Testis (tissue), 3 donors: ENCODE measurements around the gene LRMDA. TPM values are rescaled to one million over a fixed set of nuclear protein-coding genes. Genes with fewer than 3 reads are reported as not detected.

Experiments
- DNase-seq: peaks from one replicate; pipeline ENCODE4 v3.0.0-alpha.2; 2019
- H3K27ac ChIP-seq, 2 donors: fragments of 200-600 bp; sonication (generic); one replicate each; pipeline ENCODE4 v1.5.1; 2019
- H3K27me3 ChIP-seq: fragments of 200-600 bp; sonication (generic); one replicate; pipeline ENCODE4 v1.5.1; 2019
- H3K36me3 ChIP-seq: fragments of 200-600 bp; sonication (generic); one replicate; pipeline ENCODE4 v1.5.1; 2017; ENCODE audit warnings: low read depth; ENCODE audit errors: missing control alignments
- H3K4me1 ChIP-seq: fragments of 200-600 bp; sonication (generic); one replicate; pipeline ENCODE4 v1.5.1; 2019
- H3K4me3 ChIP-seq, 2 donors: fragments of 200-600 bp; sonication (generic); one replicate each; pipeline ENCODE4 v1.5.1; 2017 to 2019
- H3K9me3 ChIP-seq: fragments of 200-600 bp; sonication (generic); one replicate; pipeline ENCODE4 v1.5.1; 2017
- POLR2A ChIP-seq: fragments of 450-650 bp; IDR thresholded peaks from one replicate; pipeline ENCODE4 v1.6.1; 2017; ENCODE audit warnings: antibody characterized with exemption, mild to moderate bottlenecking, moderate library complexity
- WGBS, 2 donors: methylation state at CpG; one replicate each; pipeline ENCODE4 v1.1.5; 2018; 5-methylcytosine and 5-hydroxymethylcytosine counted together
- intact Hi-C: fragments of 100-400 bp; cut with DNase I; formaldehyde crosslinking; loops from one replicate; pipeline ENCODE4 v1.15.1; 2023; ENCODE audit warnings: low total_unique reads
- polyA plus RNA-seq: library from polyadenylated mRNA; stranded (reverse); fragments of 350-450 nt; fragmentation: Illumina TruSeq; extraction: RNeasy Lipid Tissue Mini Kit (QIAGEN cat#74804); gene quantifications from one replicate; pipeline ENCODE4 v1.2.3, GENCODE V29; 2014; ENCODE audit warnings: low read depth, low replicate concordance; ENCODE audit not compliant: insufficient read depth
- total RNA-seq, 2 donors: library from RNA; depleted of rRNA; stranded (reverse); fragments of >200 nt; gene quantifications; one replicate each; pipeline ENCODE4 v1.2.3, GENCODE V29; 2016
- TF ChIP-seq, protein P1 (sequence below), 3 experiments: fragments of 450-650 bp in 2 of 3; fragments of 200-600 bp in 1 of 3; sonication (generic) in 1 of 3; IDR thresholded peaks; one replicate each; pipeline ENCODE4 v1.5.1; 2016 to 2019; ENCODE audit warnings: antibody characterized with exemption in 3 of 3, mild to moderate bottlenecking in 2 of 3, moderate library complexity in 1 of 3

LRMDA gene
- total and polyA plus RNA-seq, 3 donors from 2014 or later: 7.6 to 13.8 (median 10.6) TPM

DNA sequence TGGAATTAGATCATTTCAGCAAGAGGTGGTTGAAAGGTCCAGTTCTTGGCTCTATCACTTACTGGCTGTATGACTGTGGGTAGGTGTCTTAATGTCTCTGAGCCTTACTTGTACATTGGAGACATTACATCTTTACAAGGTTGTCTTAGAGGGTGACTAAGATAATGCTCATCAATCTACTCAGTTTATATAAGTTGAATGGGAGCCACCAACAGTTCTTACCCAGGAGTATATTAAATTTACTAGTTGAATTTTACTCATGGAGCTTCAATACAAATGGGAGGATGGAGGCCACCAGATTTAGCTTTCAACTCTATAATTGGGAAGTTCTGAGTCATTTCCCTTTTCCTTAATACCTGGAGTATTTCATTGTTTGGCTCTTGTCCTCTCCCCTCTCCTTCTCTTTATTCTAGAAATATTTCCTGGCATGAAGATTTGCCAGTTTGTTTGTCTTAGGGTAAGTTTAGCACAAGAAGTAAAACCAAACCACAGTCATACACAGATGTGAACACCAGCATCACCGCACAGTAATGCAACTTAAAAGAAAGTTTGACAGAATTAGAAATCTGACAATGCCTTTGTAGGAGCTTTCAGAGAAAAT lies 222.8 kb downstream of the LRMDA start:
- intact Hi-C loops: no loop called here
- H3K36me3 ChIP-seq: no peaks in the 10 kb centered on the region
- TF ChIP-seq, protein P1, sequence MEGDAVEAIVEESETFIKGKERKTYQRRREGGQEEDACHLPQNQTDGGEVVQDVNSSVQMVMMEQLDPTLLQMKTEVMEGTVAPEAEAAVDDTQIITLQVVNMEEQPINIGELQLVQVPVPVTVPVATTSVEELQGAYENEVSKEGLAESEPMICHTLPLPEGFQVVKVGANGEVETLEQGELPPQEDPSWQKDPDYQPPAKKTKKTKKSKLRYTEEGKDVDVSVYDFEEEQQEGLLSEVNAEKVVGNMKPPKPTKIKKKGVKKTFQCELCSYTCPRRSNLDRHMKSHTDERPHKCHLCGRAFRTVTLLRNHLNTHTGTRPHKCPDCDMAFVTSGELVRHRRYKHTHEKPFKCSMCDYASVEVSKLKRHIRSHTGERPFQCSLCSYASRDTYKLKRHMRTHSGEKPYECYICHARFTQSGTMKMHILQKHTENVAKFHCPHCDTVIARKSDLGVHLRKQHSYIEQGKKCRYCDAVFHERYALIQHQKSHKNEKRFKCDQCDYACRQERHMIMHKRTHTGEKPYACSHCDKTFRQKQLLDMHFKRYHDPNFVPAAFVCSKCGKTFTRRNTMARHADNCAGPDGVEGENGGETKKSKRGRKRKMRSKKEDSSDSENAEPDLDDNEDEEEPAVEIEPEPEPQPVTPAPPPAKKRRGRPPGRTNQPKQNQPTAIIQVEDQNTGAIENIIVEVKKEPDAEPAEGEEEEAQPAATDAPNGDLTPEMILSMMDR (IDR thresholded peaks at IDR 0.05): no peak
- TF ChIP-seq POLR2A: no peak
- no peaks in the 10 kb centered on the region for H3K27me3 ChIP-seq
- no peak overlapping the region for H3K4me3 ChIP-seq
- WGBS, 2 donors: 77 to 83% methylated on average over 1 of the region's 1 CpG
- no peaks in the 10 kb centered on the region for H3K9me3 ChIP-seq
- H3K27ac ChIP-seq: no peak overlapping the region
- H3K4me1 ChIP-seq: peaks cover 35% of the 10 kb centered on the region
- DNase-seq: no peak

DNA sequence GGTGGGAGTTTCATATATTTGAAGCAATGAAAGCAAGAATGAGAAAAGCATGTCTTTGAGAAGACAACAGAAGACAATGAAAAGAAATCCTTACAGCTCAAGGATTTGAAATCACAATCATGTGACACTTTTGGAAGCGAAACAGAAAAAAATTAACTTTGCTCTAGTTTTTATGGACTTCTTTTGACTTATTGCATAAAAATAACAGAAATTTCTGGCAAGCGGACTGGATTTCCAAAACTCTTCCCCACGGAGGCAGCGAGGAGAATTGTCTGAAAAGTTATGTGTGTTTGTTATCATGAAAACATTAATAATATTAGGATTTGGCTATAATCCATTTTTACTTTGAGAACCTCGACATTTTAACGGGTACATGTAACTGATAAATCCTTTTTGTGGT lies 223.3 kb downstream of the LRMDA start:
- 53 to 55% methylated on average over 6 of the region's 6 CpGs for WGBS, 2 donors
- H3K36me3 ChIP-seq: no peaks in the 10 kb centered on the region
- intact Hi-C loops: loop anchor here (5.0 kb wide), 1 partner anchor 252 kb away; the partner anchor contains the start of gene ZNF503
- H3K9me3 ChIP-seq: no peaks in the 10 kb centered on the region
- TF ChIP-seq, protein P1 (IDR thresholded peaks at IDR 0.05): no peak
- no peak for TF ChIP-seq POLR2A
- no peaks in the 10 kb centered on the region for H3K27me3 ChIP-seq
- H3K27ac ChIP-seq: no peak overlapping the region
- H3K4me1 ChIP-seq: peaks cover 35% of the 10 kb centered on the region
- no peak for DNase-seq
- H3K4me3 ChIP-seq: no peak overlapping the region

DNA sequence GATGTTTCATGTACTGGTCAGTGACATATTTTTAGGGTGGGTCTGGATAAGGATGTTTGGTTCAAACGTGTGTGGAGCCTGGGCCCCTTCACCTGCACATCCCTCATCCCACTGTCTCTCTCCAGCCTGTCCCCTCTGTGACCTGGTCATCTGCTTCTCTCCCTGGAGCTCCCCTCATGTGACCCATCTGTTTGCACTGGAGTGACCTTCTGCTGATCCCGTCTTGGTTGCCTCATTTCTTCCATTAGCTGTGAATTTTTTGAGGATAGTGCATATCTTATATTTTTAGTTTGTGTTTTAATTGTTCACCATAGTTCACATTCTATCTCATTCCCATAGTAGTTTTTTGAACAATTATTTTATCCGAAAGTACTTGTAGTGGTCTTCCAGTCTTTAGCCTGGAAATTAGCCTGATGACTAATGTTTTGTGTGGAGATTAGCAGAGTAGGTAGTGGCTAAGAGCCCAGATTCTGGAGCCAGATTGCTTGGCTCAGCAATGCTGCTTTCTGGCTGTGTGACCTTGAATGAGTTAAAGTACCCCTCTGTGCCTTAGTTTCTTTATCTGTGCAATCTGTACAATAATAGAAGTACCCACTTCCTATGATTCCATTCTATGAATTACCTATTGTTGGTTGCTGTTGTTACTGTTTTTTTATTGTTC lies 224.5 kb downstream of the LRMDA start:
- DNase-seq: no peak
- peaks cover 35% of the 10 kb centered on the region for H3K4me1 ChIP-seq
- no peaks in the 10 kb centered on the region for H3K9me3 ChIP-seq
- no peaks in the 10 kb centered on the region for H3K36me3 ChIP-seq
- peak overlapping the region in 1 of 2 donors; percentile 29 for H3K27ac ChIP-seq
- no peaks in the 10 kb centered on the region for H3K27me3 ChIP-seq
- 46 to 48% methylated on average over 3 of the region's 3 CpGs for WGBS, 2 donors
- no peak for TF ChIP-seq POLR2A
- TF ChIP-seq, protein P1 (IDR thresholded peaks at IDR 0.05): no peak
- intact Hi-C loops: loop anchor here (5.0 kb wide), 1 partner anchor 254 kb away; the partner anchor contains the start of gene ZNF503
- no peak overlapping the region for H3K4me3 ChIP-seq

DNA sequence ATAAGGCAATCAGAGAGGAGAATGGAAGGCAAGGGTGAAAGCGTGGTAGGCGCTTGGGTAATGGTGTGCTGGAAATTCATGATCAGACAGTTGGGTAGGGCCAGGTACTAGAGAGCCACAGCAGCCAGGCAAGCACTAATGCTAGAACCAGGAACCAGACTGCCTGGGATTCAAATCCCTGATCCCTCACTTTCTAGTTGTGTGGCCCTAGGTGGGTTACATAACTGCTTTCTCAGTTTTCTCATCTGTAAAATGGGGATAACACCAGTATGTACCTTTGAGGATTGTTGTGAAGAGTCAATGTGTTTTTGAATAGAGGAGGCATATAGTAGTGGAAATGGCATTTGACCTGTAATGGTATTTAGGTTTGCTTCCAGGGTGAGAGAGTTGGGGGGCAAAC lies 225.9 kb downstream of the LRMDA start:
- TF ChIP-seq POLR2A: no peak
- TF ChIP-seq, protein P1 (IDR thresholded peaks at IDR 0.05): no peak
- Histone ChIP-seq H3K9me3 (no peaks in the 10 kb centered on the region), H3K27ac (no peak overlapping the region), H3K4me3 (no peak overlapping the region), H3K27me3 (no peaks in the 10 kb centered on the region), H3K36me3 (no peaks in the 10 kb centered on the region), H3K4me1 (peaks cover 33% of the 10 kb centered on the region)
- intact Hi-C loops: loop anchor here (5.0 kb wide), 1 partner anchor 255 kb away; the partner anchor contains the start of gene ZNF503
- no peak for DNase-seq
- WGBS, 2 donors: 95 to 97% methylated on average over 2 of the region's 2 CpGs
